HUES6 (cell line): Measurements from ENCODE around the gene TNIK.

Experiments
- H3K27ac ChIP-seq: 2 replicates; pipeline ENCODE4 v1.7.0; 2013; ENCODE audit warnings: low read depth, mild to moderate bottlenecking, low read length, inconsistent platforms
- H3K27me3 ChIP-seq: 2 replicates; pipeline ENCODE4 v1.6.1; 2013; ENCODE audit warnings: low read length; ENCODE audit not compliant: control insufficient read depth, insufficient read depth
- H3K36me3 ChIP-seq: 2 replicates; pipeline ENCODE4 v1.6.1; 2013; ENCODE audit warnings: low read length; ENCODE audit not compliant: control insufficient read depth, insufficient read depth
- H3K4me1 ChIP-seq: 2 replicates; pipeline ENCODE4 v1.6.1; 2013; ENCODE audit warnings: low read length; ENCODE audit not compliant: control insufficient read depth, insufficient read depth
- H3K4me3 ChIP-seq: 2 replicates; pipeline ENCODE4 v1.5.1; 2013; ENCODE audit warnings: low read depth, low read length
- H3K9ac ChIP-seq: one replicate; pipeline ENCODE4 v1.6.1; 2013; ENCODE audit warnings: mild to moderate bottlenecking, low read length
- H3K9me3 ChIP-seq: 2 replicates; pipeline ENCODE4 v1.6.1; 2013; ENCODE audit warnings: low read depth, low read length; ENCODE audit not compliant: control insufficient read depth, insufficient read depth

Gene TNIK

GRCh38 chr3:171266740-171267073 lies 193.5 kb downstream of the TNIK start:
- Histone ChIP-seq H3K27ac (no peak overlapping the region), H3K9me3 (no peaks in the 10 kb centered on the region), H3K4me3 (no peak overlapping the region), H3K27me3 (no peaks in the 10 kb centered on the region), H3K4me1 (peaks cover 18% of the 10 kb centered on the region), H3K9ac (no peak overlapping the region), H3K36me3 (no peaks in the 10 kb centered on the region)

- Histone ChIP-seq H3K36me3 (no peaks in the 10 kb centered on the region), H3K4me3 (no peak overlapping the region), H3K9me3 (no peaks in the 10 kb centered on the region), H3K27ac (no peak overlapping the region), H3K27me3 (no peaks in the 10 kb centered on the region), H3K4me1 (peaks cover 18% of the 10 kb centered on the region), H3K9ac (no peak overlapping the region)
Observed at GRCh38 chr3:171266034-171266739, 194.0 kb downstream of the TNIK start.

- H3K27ac ChIP-seq = no peak overlapping the region
Observed at GRCh38 chr3:171264758-171265157, 195.4 kb downstream of the TNIK start.

GRCh38 chr3:171262431-171262830 lies 197.8 kb downstream of the TNIK start:
- Histone ChIP-seq H3K27ac (no peak overlapping the region), H3K36me3 (no peaks in the 10 kb centered on the region), H3K4me3 (no peak overlapping the region), H3K9ac (no peak overlapping the region), H3K9me3 (no peaks in the 10 kb centered on the region), H3K4me1 (peaks cover 18% of the 10 kb centered on the region), H3K27me3 (no peaks in the 10 kb centered on the region)

More at GRCh38 chr3:171264758-171265157, 195.4 kb downstream of the TNIK start:
- Histone ChIP-seq H3K4me1 (peaks cover 18% of the 10 kb centered on the region), H3K4me3 (no peak overlapping the region), H3K9me3 (no peaks in the 10 kb centered on the region), H3K9ac (no peak overlapping the region), H3K27me3 (no peaks in the 10 kb centered on the region), H3K36me3 (no peaks in the 10 kb centered on the region)

GRCh38 chr3:171261487-171261886 lies 198.7 kb downstream of the TNIK start:
- Histone ChIP-seq H3K36me3 (no peaks in the 10 kb centered on the region), H3K4me1 (peaks cover 16% of the 10 kb centered on the region), H3K4me3 (no peak overlapping the region), H3K27ac (no peak overlapping the region), H3K9me3 (no peaks in the 10 kb centered on the region), H3K27me3 (no peaks in the 10 kb centered on the region), H3K9ac (no peak overlapping the region)

- Histone ChIP-seq H3K4me1 (peaks cover 10% of the 10 kb centered on the region), H3K27ac (no peak overlapping the region), H3K4me3 (no peak overlapping the region), H3K9me3 (no peaks in the 10 kb centered on the region), H3K27me3 (no peaks in the 10 kb centered on the region), H3K36me3 (no peaks in the 10 kb centered on the region), H3K9ac (no peak overlapping the region)
Observed at GRCh38 chr3:171260899-171261298, 199.3 kb downstream of the TNIK start.

GRCh38 chr3:171260466-171260865 lies 199.7 kb downstream of the TNIK start:
- Histone ChIP-seq H3K9me3 (no peaks in the 10 kb centered on the region), H3K9ac (no peak overlapping the region), H3K27me3 (no peaks in the 10 kb centered on the region), H3K4me1 (peaks cover 6% of the 10 kb centered on the region; the same call in 1 of the 2 replicates), H3K36me3 (no peaks in the 10 kb centered on the region), H3K4me3 (no peak overlapping the region), H3K27ac (no peak overlapping the region)

- Histone ChIP-seq H3K9me3 (no peaks in the 10 kb centered on the region), H3K4me3 (no peak overlapping the region), H3K36me3 (no peaks in the 10 kb centered on the region), H3K27me3 (no peaks in the 10 kb centered on the region), H3K4me1 (no peaks in the 10 kb centered on the region), H3K27ac (no peak overlapping the region), H3K9ac (no peak overlapping the region)
Observed at GRCh38 chr3:171258316-171258715, 201.9 kb downstream of the TNIK start.

GRCh38 chr3:171257251-171258203 lies 202.7 kb downstream of the TNIK start:
- H3K27me3 ChIP-seq = no peaks in the 10 kb centered on the region
- no peak overlapping the region for H3K27ac ChIP-seq
- no peaks in the 10 kb centered on the region for H3K36me3 ChIP-seq
- H3K9ac ChIP-seq = no peak overlapping the region
- H3K4me3 ChIP-seq = no peak overlapping the region
- no peaks in the 10 kb centered on the region for H3K4me1 ChIP-seq
- H3K9me3 ChIP-seq = no peaks in the 10 kb centered on the region

GRCh38 chr3:171256445-171257250 lies 203.6 kb downstream of the TNIK start:
- Histone ChIP-seq H3K9ac (no peak overlapping the region), H3K4me3 (no peak overlapping the region), H3K4me1 (no peaks in the 10 kb centered on the region), H3K36me3 (no peaks in the 10 kb centered on the region), H3K27ac (no peak overlapping the region), H3K27me3 (no peaks in the 10 kb centered on the region), H3K9me3 (no peaks in the 10 kb centered on the region)
